Hematopoietic multipotent progenitor cell treated with erythropoietin and hydrocortisone succinate and interleukin-3 and kit ligand, for 17 days (in vitro differentiated cells): ENCODE measurements around the gene EDEM3.
"Not testable (repeated sequence)": the region's sequence is repeated elsewhere in the genome, so short reads cannot be mapped to it uniquely, and the experiment has no call there.

Experiments used
- DNase-seq: peaks from one replicate; pipeline ENCODE4 v3.0.0-alpha.2; 2015; ENCODE audit warnings: low spot score

The EDEM3 gene

GRCh38 chr1:184754476-184755225 lies at the start of gene EDEM3:
TSS of gene EDEM3 (minus strand) at chr1:184754858. CDS start at chr1:184754646, 212 bp downstream.
- peak; percentile 98 for DNase-seq

- no peak for DNase-seq
These were observed 49.6 kb upstream of the EDEM3 start for GRCh38 chr1:184804220-184804619.

- no peak for DNase-seq
These were observed 48.5 kb upstream of the EDEM3 start for GRCh38 chr1:184803180-184803492.

GRCh38 chr1:184802354-184803179 lies 47.9 kb upstream of the EDEM3 start:
- DNase-seq: no peak

- no peak for DNase-seq
These were observed 46.8 kb upstream of the EDEM3 start for GRCh38 chr1:184801503-184801902.

- no peak for DNase-seq
These were observed 46.2 kb upstream of the EDEM3 start for GRCh38 chr1:184800876-184801275.

GRCh38 chr1:184793967-184794366 lies 39.3 kb upstream of the EDEM3 start:
- no peak for DNase-seq

GRCh38 chr1:184792450-184792969 lies 37.9 kb upstream of the EDEM3 start:
- DNase-seq: no peak

- no peak for DNase-seq
These were observed 36.9 kb upstream of the EDEM3 start for GRCh38 chr1:184791550-184791900.

GRCh38 chr1:184790642-184791549 lies 36.2 kb upstream of the EDEM3 start:
- no peak for DNase-seq

GRCh38 chr1:184789884-184790283 lies 35.2 kb upstream of the EDEM3 start:
- DNase-seq: no peak

GRCh38 chr1:184788970-184789369 lies 34.3 kb upstream of the EDEM3 start:
- no peak for DNase-seq

- no peak for DNase-seq
These were observed 30.9 kb upstream of the EDEM3 start for GRCh38 chr1:184785529-184785928.

GRCh38 chr1:184783723-184784122 lies 29.1 kb upstream of the EDEM3 start:
- not testable (repeated sequence) for DNase-seq

GRCh38 chr1:184781941-184782340 lies 27.3 kb upstream of the EDEM3 start:
- DNase-seq: no peak

GRCh38 chr1:184775885-184776284 lies 21.2 kb upstream of the EDEM3 start:
- DNase-seq: no peak

- no peak for DNase-seq
These were observed 20.7 kb upstream of the EDEM3 start for GRCh38 chr1:184775329-184775728.

GRCh38 chr1:184773762-184774320 lies 19.2 kb upstream of the EDEM3 start:
- no peak for DNase-seq

- no peak for DNase-seq
These were observed 16.6 kb upstream of the EDEM3 start for GRCh38 chr1:184771190-184771691.

- DNase-seq: no peak
These were observed 15.7 kb upstream of the EDEM3 start for GRCh38 chr1:184770181-184770979.

GRCh38 chr1:184769241-184769640 lies 14.6 kb upstream of the EDEM3 start:
- no peak for DNase-seq
